PFSK-1 (cell line): ENCODE results near the gene CTNNA3.

ENCODE experiments used
- FOXP2 ChIP-seq: optimal IDR thresholded peaks from 2 replicates; pipeline ENCODE3; 2011; ENCODE audit warnings: borderline replicate concordance, control low read depth, inconsistent platforms; ENCODE audit not compliant: insufficient read depth; ENCODE audit errors: extremely low read length, extremely low read depth
- POLR2AphosphoS5 ChIP-seq: IDR thresholded peaks from 2 replicates; pipeline ENCODE4 v1.6.1; 2012; ENCODE audit warnings: low read depth, mild to moderate bottlenecking, control low read depth, low read length, moderate library complexity
- SIN3A ChIP-seq: IDR thresholded peaks from 2 replicates; pipeline ENCODE4 v1.6.1; 2012; ENCODE audit warnings: mild to moderate bottlenecking, low read length, moderate library complexity, borderline replicate concordance; ENCODE audit not compliant: insufficient read depth
- TAF1 ChIP-seq: IDR thresholded peaks from 2 replicates; pipeline ENCODE4 v1.6.1; 2012; ENCODE audit warnings: low read length, control low read depth, borderline replicate concordance; ENCODE audit not compliant: insufficient read depth
- TF ChIP-seq, protein P1 (sequence below), 2 experiments: IDR thresholded peaks; 2 replicates each; pipeline versions ENCODE4 v1.6.1 to v1.8.0; 2011 to 2012; ENCODE audit warnings: low read depth in 2 of 2, low read length in 2 of 2, control low read depth in 1 of 2, inconsistent platforms in 1 of 2, mild to moderate bottlenecking in 1 of 2, moderate library complexity in 1 of 2; ENCODE audit not compliant: insufficient read depth in 1 of 2

CTNNA3 gene

GRCh38 chr10:66204838-66205237 is 1491.2 kb downstream of the CTNNA3 start:
- TF ChIP-seq POLR2AphosphoS5, result no peak
- no peak for TF ChIP-seq TAF1
- no peak for TF ChIP-seq FOXP2
- no peak for TF ChIP-seq SIN3A
- TF ChIP-seq, protein P1, sequence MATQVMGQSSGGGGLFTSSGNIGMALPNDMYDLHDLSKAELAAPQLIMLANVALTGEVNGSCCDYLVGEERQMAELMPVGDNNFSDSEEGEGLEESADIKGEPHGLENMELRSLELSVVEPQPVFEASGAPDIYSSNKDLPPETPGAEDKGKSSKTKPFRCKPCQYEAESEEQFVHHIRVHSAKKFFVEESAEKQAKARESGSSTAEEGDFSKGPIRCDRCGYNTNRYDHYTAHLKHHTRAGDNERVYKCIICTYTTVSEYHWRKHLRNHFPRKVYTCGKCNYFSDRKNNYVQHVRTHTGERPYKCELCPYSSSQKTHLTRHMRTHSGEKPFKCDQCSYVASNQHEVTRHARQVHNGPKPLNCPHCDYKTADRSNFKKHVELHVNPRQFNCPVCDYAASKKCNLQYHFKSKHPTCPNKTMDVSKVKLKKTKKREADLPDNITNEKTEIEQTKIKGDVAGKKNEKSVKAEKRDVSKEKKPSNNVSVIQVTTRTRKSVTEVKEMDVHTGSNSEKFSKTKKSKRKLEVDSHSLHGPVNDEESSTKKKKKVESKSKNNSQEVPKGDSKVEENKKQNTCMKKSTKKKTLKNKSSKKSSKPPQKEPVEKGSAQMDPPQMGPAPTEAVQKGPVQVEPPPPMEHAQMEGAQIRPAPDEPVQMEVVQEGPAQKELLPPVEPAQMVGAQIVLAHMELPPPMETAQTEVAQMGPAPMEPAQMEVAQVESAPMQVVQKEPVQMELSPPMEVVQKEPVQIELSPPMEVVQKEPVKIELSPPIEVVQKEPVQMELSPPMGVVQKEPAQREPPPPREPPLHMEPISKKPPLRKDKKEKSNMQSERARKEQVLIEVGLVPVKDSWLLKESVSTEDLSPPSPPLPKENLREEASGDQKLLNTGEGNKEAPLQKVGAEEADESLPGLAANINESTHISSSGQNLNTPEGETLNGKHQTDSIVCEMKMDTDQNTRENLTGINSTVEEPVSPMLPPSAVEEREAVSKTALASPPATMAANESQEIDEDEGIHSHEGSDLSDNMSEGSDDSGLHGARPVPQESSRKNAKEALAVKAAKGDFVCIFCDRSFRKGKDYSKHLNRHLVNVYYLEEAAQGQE (IDR thresholded peaks at IDR 0.05; ENCODE audit: insufficient read depth in 1 of 2, low read depth in 2 of 2, low read length in 2 of 2), result no peak

GRCh38 chr10:66202101-66202500 is 1493.9 kb downstream of the CTNNA3 start:
- TF ChIP-seq FOXP2 (no peak), TAF1 (no peak), SIN3A (no peak), POLR2AphosphoS5 (no peak)
- TF ChIP-seq, protein P1 (IDR thresholded peaks at IDR 0.05; ENCODE audit: insufficient read depth in 1 of 2, low read depth in 2 of 2, low read length in 2 of 2), result no peak

DNA sequence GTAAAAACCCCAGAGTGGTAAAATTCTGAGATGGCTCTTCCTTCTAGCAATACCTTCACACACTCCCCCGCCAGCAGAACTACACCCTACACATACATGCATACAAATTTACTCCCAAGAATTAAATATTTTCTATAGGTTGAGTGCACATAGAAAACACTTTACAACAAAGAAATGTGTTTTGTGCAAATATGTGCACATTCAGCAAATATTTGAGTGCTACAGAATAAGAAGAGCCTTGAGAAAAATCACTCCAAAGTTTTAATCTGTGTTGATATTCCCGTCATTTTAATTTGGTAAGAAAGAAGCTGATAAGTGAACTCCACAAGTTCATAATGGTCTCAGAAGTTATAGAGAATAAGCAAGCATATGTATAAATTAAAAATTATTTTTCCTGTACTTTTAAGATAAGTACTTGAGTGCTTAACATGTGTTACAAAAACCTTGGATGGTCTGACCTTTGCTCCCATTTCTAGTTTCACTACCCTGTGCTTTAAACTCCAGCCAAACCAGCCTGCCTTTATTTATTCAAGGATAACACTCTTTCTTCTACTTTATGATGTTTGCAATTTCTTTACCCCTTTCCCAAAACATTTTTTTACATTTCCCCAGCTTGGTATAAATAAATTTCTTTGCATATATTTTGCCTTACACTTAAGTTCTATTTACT is 1503.7 kb downstream of the CTNNA3 start:
- TF ChIP-seq TAF1 (no peak), POLR2AphosphoS5 (no peak), FOXP2 (no peak), SIN3A (no peak)
- TF ChIP-seq, protein P1 (IDR thresholded peaks at IDR 0.05; ENCODE audit: insufficient read depth in 1 of 2, low read depth in 2 of 2, low read length in 2 of 2), result no peak

DNA sequence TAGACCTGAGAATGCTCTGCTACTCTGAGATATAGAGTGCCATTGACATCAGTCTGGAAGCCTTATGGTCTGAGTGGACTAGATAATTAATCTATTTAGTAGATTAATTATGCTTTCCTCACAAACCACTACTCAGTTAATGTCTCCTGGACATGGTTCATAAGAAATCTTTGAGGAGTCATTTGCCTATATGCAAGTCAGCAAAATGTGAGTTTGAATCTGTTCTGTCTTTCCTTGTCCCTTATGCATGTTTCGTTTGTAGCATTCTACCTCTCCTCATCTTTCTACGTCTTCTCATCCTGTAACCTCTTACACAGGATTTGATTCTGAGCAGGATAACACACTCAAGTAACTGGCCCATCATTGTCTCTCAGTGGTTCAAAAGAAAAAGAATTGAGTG is 1505.6 kb downstream of the CTNNA3 start:
- TF ChIP-seq SIN3A (no peak), FOXP2 (no peak), POLR2AphosphoS5 (no peak), TAF1 (no peak)
- TF ChIP-seq, protein P1 (IDR thresholded peaks at IDR 0.05; ENCODE audit: insufficient read depth in 1 of 2, low read depth in 2 of 2, low read length in 2 of 2), result no peak
